HFFc6 (cell line): ENCODE results near the gene MAPK8IP1. TPM values are rescaled to one million over a fixed set of nuclear protein-coding genes. Genes with fewer than 3 reads are reported as not detected.
A peak's percentile ranks its signal among the peaks of the same experiment; 100 is the strongest.

Experiments
- DNase-seq: peaks from one replicate; pipeline ENCODE4 v3.0.0-alpha.2; 2018
- H3K27ac Mint-ChIP-seq: 2 replicates; pipeline ENCODE4 v1.8.0; 2020; ENCODE audit warnings: mild to moderate bottlenecking, mixed read lengths
- H3K27me3 Mint-ChIP-seq: 2 replicates; pipeline ENCODE4 v1.8.0; 2021; ENCODE audit warnings: mild to moderate bottlenecking, moderate library complexity, mixed read lengths; ENCODE audit not compliant: insufficient read depth
- H3K36me3 Mint-ChIP-seq: 2 replicates; pipeline ENCODE4 v1.8.0; 2021; ENCODE audit warnings: low read depth, mixed read lengths
- H3K4me1 Mint-ChIP-seq: 2 replicates; pipeline ENCODE4 v1.8.0; 2020; ENCODE audit warnings: low read depth, mixed read lengths
- H3K4me3 Mint-ChIP-seq: 2 replicates; pipeline ENCODE4 v1.8.0; 2020; ENCODE audit warnings: mild to moderate bottlenecking, moderate library complexity, mixed read lengths
- H3K9me3 Mint-ChIP-seq: 2 replicates; pipeline ENCODE4 v1.8.0; 2020; ENCODE audit warnings: mild to moderate bottlenecking, mixed read lengths
- total RNA-seq, 6 experiments: library from RNA; stranded (reverse); fragmentation: NEBNext Ultra II Directional; extraction: Animal tissue kit (Norgen Biotek cat#: 25700); gene quantifications; 2 replicates in 1 of 6; 3 replicates in 5 of 6; pipeline ENCODE4 v1.2.3, GENCODE V29; 2021
- TF ChIP-seq, protein P1 (sequence below): fragments of 200-600 bp; sonication (generic); IDR thresholded peaks from 2 replicates; pipeline ENCODE4 v1.5.0; 2021; ENCODE audit warnings: antibody characterized with exemption, mild to moderate bottlenecking

Gene MAPK8IP1
- total RNA-seq, 6 experiments from 2014 or later = 7.4 to 10.0 (median 8.7) TPM

DNA sequence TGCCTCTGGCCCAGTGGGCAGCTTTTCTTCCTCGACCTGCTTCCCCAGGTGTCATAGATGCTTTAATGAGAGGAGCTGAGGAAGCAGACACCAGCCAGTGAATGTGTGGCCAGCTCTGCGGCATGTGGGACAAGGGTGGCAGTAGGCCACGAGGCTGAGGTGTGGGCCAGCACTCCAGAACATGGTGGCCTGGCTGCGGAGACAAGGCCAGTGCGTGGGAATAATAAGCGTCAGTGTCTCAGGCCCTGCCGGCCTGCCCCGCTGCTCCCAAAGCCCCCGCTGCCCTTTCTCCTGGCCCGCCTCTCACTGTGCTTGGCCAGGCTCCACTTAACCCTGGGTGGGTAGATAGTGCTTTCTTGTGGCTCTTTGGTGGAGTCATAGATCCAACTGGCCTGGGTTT, 2.1 kb downstream of the MAPK8IP1 start:
- no peak for DNase-seq
- H3K4me1 Mint-ChIP-seq = no peaks in the 10 kb centered on the region
- H3K27me3 Mint-ChIP-seq = peaks cover 23% of the 10 kb centered on the region
- no peak overlapping the region for H3K4me3 Mint-ChIP-seq
- TF ChIP-seq, protein P1, sequence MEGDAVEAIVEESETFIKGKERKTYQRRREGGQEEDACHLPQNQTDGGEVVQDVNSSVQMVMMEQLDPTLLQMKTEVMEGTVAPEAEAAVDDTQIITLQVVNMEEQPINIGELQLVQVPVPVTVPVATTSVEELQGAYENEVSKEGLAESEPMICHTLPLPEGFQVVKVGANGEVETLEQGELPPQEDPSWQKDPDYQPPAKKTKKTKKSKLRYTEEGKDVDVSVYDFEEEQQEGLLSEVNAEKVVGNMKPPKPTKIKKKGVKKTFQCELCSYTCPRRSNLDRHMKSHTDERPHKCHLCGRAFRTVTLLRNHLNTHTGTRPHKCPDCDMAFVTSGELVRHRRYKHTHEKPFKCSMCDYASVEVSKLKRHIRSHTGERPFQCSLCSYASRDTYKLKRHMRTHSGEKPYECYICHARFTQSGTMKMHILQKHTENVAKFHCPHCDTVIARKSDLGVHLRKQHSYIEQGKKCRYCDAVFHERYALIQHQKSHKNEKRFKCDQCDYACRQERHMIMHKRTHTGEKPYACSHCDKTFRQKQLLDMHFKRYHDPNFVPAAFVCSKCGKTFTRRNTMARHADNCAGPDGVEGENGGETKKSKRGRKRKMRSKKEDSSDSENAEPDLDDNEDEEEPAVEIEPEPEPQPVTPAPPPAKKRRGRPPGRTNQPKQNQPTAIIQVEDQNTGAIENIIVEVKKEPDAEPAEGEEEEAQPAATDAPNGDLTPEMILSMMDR = no peak
- H3K27ac Mint-ChIP-seq = no peak overlapping the region
- H3K9me3 Mint-ChIP-seq = no peaks in the 10 kb centered on the region
- no peaks in the 10 kb centered on the region for H3K36me3 Mint-ChIP-seq

DNA sequence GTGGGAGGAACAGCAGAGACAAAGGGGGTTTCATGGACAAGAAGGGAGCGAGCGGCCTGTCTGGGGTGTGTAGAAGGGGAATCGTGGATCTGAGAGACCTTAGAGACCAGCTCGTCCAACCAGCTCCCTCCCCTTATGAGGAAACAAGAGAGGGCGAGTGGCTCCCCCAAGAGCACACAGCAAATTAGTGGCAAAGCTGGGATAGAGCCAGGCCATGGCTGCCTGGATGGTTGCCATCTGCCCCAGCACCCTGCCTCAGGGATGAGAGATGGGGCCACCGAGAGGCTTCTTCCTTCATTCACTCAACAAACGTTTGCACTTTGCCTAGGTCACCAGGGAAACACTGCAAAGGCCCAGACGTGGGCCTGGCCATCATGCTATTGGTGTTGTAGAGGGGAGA, 4.1 kb downstream of the MAPK8IP1 start:
- Mint-ChIP-seq H3K27me3 (peaks cover 39% of the 10 kb centered on the region), H3K36me3 (no peaks in the 10 kb centered on the region), H3K4me1 (no peaks in the 10 kb centered on the region), H3K4me3 (no peak overlapping the region), H3K9me3 (no peaks in the 10 kb centered on the region), H3K27ac (no peak overlapping the region)
- TF ChIP-seq, protein P1 = no peak
- no peak for DNase-seq

DNA sequence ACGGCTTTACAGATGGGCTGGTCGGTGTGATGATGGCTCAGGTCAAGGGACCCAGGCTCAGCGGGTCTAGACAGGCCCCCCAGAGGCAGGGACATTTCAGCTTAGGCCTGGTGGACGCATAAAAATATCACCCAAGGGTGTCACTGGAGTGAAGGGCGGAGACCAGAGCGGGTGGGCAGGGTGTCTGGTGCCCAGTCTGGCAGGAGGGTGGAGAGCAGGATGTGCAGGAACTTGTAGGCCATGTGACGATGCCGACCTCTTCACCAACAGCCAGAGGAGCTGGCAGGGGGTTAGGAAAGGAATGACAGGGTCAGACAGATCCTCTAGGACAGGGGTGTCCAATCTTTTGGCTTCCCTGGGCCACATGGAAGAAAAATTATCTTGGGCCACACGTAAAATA, 4.5 kb downstream of the MAPK8IP1 start:
- Mint-ChIP-seq H3K9me3 (no peaks in the 10 kb centered on the region), H3K4me3 (no peak overlapping the region), H3K27me3 (peaks cover 43% of the 10 kb centered on the region), H3K36me3 (no peaks in the 10 kb centered on the region), H3K4me1 (no peaks in the 10 kb centered on the region), H3K27ac (no peak overlapping the region)
- no peak for DNase-seq
- TF ChIP-seq, protein P1 = no peak

DNA sequence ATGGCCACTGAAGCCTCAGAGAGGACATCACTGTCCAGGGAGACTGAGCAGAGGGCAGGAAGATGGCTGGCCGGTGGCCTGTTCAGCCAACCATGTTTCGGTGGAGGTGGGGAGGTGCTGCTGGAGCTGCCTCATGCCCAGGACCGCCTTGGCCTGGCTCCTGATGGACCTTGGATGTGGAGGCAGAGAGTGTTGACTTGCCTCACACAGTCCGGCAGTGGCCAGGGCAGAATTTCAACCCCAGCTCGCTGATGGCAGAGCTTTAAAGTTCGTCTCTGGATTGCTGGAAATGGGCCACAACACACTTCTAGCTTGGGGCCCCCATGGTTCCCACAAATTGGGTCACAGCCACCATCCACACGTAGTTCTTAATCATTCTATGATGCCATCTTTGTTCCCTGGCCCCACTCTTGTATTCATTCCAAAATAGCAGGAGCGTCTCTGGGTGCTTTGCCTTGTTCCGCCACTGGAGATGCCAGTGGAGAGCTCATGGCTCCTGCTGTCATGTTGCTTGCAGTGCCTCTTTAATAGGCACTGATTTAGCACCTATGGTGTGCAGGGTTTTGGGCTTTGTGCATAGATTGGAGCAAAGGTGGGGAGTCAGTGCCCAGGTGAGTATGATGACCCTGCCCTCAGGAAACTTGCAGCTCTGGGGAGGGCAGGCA, 5.6 kb downstream of the MAPK8IP1 start:
- H3K9me3 Mint-ChIP-seq = no peaks in the 10 kb centered on the region
- H3K27ac Mint-ChIP-seq = no peak overlapping the region
- H3K4me1 Mint-ChIP-seq = no peaks in the 10 kb centered on the region
- H3K36me3 Mint-ChIP-seq = no peaks in the 10 kb centered on the region
- TF ChIP-seq, protein P1 = peak; percentile 36; the same call in 1 of the 2 replicates
- no peak for DNase-seq
- no peak overlapping the region for H3K4me3 Mint-ChIP-seq
- H3K27me3 Mint-ChIP-seq = peaks cover 45% of the 10 kb centered on the region

DNA sequence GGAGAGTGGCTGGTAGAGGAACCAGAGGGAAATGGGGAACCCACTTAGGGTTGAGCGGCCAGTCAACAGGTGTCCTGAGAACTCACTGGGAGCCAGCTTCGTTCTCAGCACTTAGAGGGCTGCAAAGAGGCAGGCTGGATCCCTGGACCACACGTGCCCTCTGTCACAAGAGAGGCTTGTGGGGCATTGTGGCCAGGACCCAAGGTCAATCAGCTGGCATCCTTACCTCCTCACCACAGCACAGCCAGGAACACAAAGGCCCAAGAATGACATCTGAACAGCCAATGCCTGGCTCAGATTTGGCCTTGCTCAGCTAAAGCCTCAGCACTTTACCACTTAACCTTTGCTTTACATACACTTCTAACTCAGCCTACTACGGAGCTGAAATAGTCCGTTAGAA, 7.4 kb downstream of the MAPK8IP1 start:
- DNase-seq = no peak
- Mint-ChIP-seq H3K36me3 (no peaks in the 10 kb centered on the region), H3K9me3 (no peaks in the 10 kb centered on the region), H3K4me1 (no peaks in the 10 kb centered on the region), H3K27me3 (peaks cover 40% of the 10 kb centered on the region), H3K27ac (no peak overlapping the region), H3K4me3 (no peak overlapping the region)
- TF ChIP-seq, protein P1 = no peak
